B cell (primary cell): Measurements from ENCODE around the gene ZNF346. TPM values are rescaled to one million over a fixed set of nuclear protein-coding genes. Genes with fewer than 3 reads are reported as not detected.

Experiments used
- ATAC-seq: fragments of 200-7000 bp; cut with Tn5 transposase; one replicate; pipeline ENCODE4 v1.10.0; 2021; ENCODE audit warnings: low read depth, mild to moderate bottlenecking, moderate number of reproducible peaks, moderate library complexity
- CTCF ChIA-PET: fragments of 350-600 bp; sonication (Branson Sonifier 250); formaldehyde crosslinking; loops from one replicate; lab custom pipeline; 2021; ENCODE audit warnings: antibody characterized with exemption, inconsistent platforms; lab: Charles Lee
- POLR2A ChIA-PET: fragments of 350-600 bp; sonication (Branson Sonifier 250); formaldehyde crosslinking; loops from one replicate; lab custom pipeline; 2021; ENCODE audit warnings: antibody characterized with exemption; lab: Charles Lee
- DNase-seq: peaks from one replicate; pipeline ENCODE4 v3.0.0; 2013
- H2AFZ ChIP-seq: 2 replicates; pipeline ENCODE4 v1.6.1; 2012; ENCODE audit warnings: mild to moderate bottlenecking, low read depth, low read length; ENCODE audit not compliant: insufficient read depth, poor library complexity, severe bottlenecking
- H3K27ac ChIP-seq, 2 donors: 1 replicate in 1 of 2; 2 replicates in 1 of 2; pipeline ENCODE4 v1.5.1; 2012 to 2013; ENCODE audit warnings: low read length in 2 of 2, mild to moderate bottlenecking in 2 of 2, moderate library complexity in 1 of 2
- H3K27me3 ChIP-seq, 4 experiments: fragments of 200-600 bp in 1 of 4; sonication (generic) in 1 of 4; replicated peaks in 1 of 4; 1 replicate in 2 of 4; 2 replicates in 2 of 4; pipeline versions ENCODE4 v1.6.1 to v1.7.0; 2013 to 2016; ENCODE audit warnings: low read length in 3 of 4, mild to moderate bottlenecking in 2 of 4, mixed read lengths in 1 of 4, moderate library complexity in 1 of 4; ENCODE audit not compliant: insufficient read depth in 4 of 4, control insufficient read depth in 3 of 4; ENCODE audit errors: control extremely low read depth in 1 of 4
- H3K36me3 ChIP-seq, 2 experiments: replicated peaks in 1 of 2; 1 replicate in 1 of 2; 2 replicates in 1 of 2; pipeline versions ENCODE4 v1.6.1 to v1.7.1; 2013; ENCODE audit warnings: low read length in 1 of 2; ENCODE audit not compliant: insufficient read depth in 2 of 2, control insufficient read depth in 1 of 2; ENCODE audit errors: control extremely low read depth in 1 of 2, extremely low read depth in 1 of 2
- H3K4me1 ChIP-seq, 2 donors: fragments of 200-600 bp in 1 of 2; sonication (generic) in 1 of 2; 1 replicate in 1 of 2; 2 replicates in 1 of 2; pipeline versions ENCODE4 v1.5.1 to v1.6.1; 2013 to 2017; ENCODE audit warnings: low read length in 2 of 2; ENCODE audit not compliant: control insufficient read depth in 2 of 2, insufficient read depth in 2 of 2
- H3K4me2 ChIP-seq: replicated peaks from 2 replicates; pipeline ENCODE3; 2012; ENCODE audit warnings: mild to moderate bottlenecking, low read depth, low read length; ENCODE audit not compliant: poor library complexity, severe bottlenecking
- H3K4me3 ChIP-seq, 5 experiments: fragments of 200-600 bp in 1 of 5; sonication (generic) in 1 of 5; 1 replicate in 3 of 5; 2 replicates in 2 of 5; pipeline versions ENCODE4 v1.5.1 to v1.7.0; 2011 to 2016; ENCODE audit warnings: low read length in 4 of 5, mild to moderate bottlenecking in 4 of 5, low read depth in 2 of 5, control low read depth in 1 of 5, moderate library complexity in 1 of 5; ENCODE audit not compliant: insufficient read depth in 1 of 5; ENCODE audit errors: control extremely low read depth in 1 of 5, extremely low read depth in 1 of 5
- H3K79me2 ChIP-seq: fragments of 200-600 bp; sonication (generic); one replicate; pipeline ENCODE4 v1.6.0; 2016; ENCODE audit warnings: low read length; ENCODE audit not compliant: control insufficient read depth, insufficient read depth
- H3K9ac ChIP-seq: fragments of 200-600 bp; sonication (generic); 2 replicates; pipeline ENCODE4 v1.6.1; 2017; ENCODE audit warnings: mild to moderate bottlenecking, low read length, moderate library complexity
- H3K9me3 ChIP-seq, 3 donors: one replicate each; pipeline versions ENCODE4 v1.6.1 to v1.7.1; 2013; ENCODE audit warnings: low read length in 2 of 3; ENCODE audit not compliant: control insufficient read depth in 2 of 3, insufficient read depth in 1 of 3; ENCODE audit errors: control extremely low read depth in 1 of 3
- H4K20me1 ChIP-seq: 2 replicates; pipeline ENCODE4 v1.6.0; 2012; ENCODE audit warnings: mild to moderate bottlenecking, low read length; ENCODE audit not compliant: insufficient read depth, control insufficient read depth, poor library complexity, severe bottlenecking
- H3K27ac Mint-ChIP-seq: one replicate; pipeline ENCODE4 v1.8.0; 2021; ENCODE audit warnings: mixed read lengths
- H3K27me3 Mint-ChIP-seq: one replicate; pipeline ENCODE4 v1.8.0; 2021; ENCODE audit warnings: mixed read lengths
- H3K4me1 Mint-ChIP-seq: one replicate; pipeline ENCODE4 v1.8.0; 2021; ENCODE audit warnings: mixed read lengths
- H3K4me3 Mint-ChIP-seq: one replicate; pipeline ENCODE4 v1.8.0; 2021; ENCODE audit warnings: mixed read lengths
- H3K9me3 Mint-ChIP-seq: one replicate; pipeline ENCODE4 v1.8.0; 2022; ENCODE audit warnings: mixed read lengths; ENCODE audit not compliant: insufficient read depth
- CTCF ChIP-seq: fragments of 200-600 bp; IDR thresholded peaks from one replicate; pipeline ENCODE4 v1.8.0; 2022; ENCODE audit warnings: antibody characterized with exemption, mild to moderate bottlenecking
- EZH2 ChIP-seq: IDR thresholded peaks from 2 replicates; pipeline ENCODE4 v1.6.1; 2012; ENCODE audit warnings: borderline replicate concordance, low read depth, mild to moderate bottlenecking, moderate library complexity, low read length; ENCODE audit not compliant: insufficient read depth, poor library complexity, severe bottlenecking
- WGBS: methylation state at CpG from one replicate; pipeline ENCODE4 v1.1.5; 2013; ENCODE audit warnings: missing lambda C conversion rate; ENCODE audit not compliant: insufficient coverage; 5-methylcytosine and 5-hydroxymethylcytosine counted together
- intact Hi-C: fragments of 100-400 bp; cut with micrococcal nuclease; formaldehyde crosslinking; loops from one replicate; pipeline ENCODE4 v1.10.0; 2022
- polyA plus RNA-seq: library from polyadenylated mRNA; depleted of rRNA; stranded (reverse); fragments of >200 nt; gene quantifications from 2 replicates; pipeline ENCODE4 v1.2.3, GENCODE V29; 2012
- total RNA-seq, 2 donors: library from RNA; stranded (reverse); fragments of 120-200 nt in 1 of 2; gene quantifications; 1 replicate in 1 of 2; 2 replicates in 1 of 2; pipeline versions ENCODE4 v1.2.3 to v1.2.4, GENCODE V29; 2013 to 2022

The ZNF346 gene
- total and polyA plus RNA-seq, 2 donors (not counting 1 experiment from before 2014, with no cell fraction given): 20.2 to 38.4 TPM

DNA sequence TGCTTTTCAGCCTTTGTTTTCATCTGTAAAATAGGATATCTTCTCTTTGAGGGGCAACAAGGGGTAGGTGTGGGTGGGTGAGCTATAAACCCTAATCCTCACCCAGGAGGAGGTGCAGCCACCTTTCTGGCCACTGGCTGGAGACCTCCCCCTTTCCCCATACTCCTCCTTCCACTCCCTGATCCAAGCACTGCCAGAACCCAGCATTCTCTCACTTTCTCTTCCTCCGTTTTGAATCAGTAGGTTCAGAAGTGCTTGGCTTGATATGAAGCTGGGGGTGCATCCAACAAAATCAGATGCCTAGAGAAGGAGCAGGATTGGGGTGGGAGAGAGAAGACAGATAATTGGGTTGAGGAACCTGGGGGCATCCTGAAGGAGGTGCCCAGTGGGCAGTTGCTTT, 104.3 kb downstream of the ZNF346 start:
- Histone ChIP-seq H2AFZ (no peak overlapping the region), H3K9ac (no peak overlapping the region), H3K27ac (no peak overlapping the region), H3K4me2 (no peak overlapping the region), H3K9me3 (no peaks in the 10 kb centered on the region), H4K20me1 (no peaks in the 10 kb centered on the region), H3K27me3 (no peaks in the 10 kb centered on the region), H3K4me3 (no peak overlapping the region), H3K4me1 (peaks cover 13 to 30% of the 10 kb centered on the region in 2 donors), H3K36me3 (no peaks in the 10 kb centered on the region), H3K79me2 (no peaks in the 10 kb centered on the region)
- intact Hi-C loops: no loop called here
- no peak for DNase-seq
- Mint-ChIP-seq H3K27ac (no peak overlapping the region), H3K4me3 (no peak overlapping the region), H3K4me1 (peaks cover 42% of the 10 kb centered on the region), H3K27me3 (no peaks in the 10 kb centered on the region), H3K9me3 (no peaks in the 10 kb centered on the region)
- ChIA-PET POLR2A (interaction anchor here (0.7 kb wide), 1 partner anchor 160 kb away, joined by 5 read pairs; no protein-coding TSS in a partner anchor), CTCF (interaction anchor here (0.6 to 9.5 kb wide), 2 partner anchors 14 to 67 kb away, joined by 3 to 89 read pairs; no protein-coding TSS in a partner anchor)
- TF ChIP-seq CTCF (no peak), EZH2 (no peak)
- ATAC-seq: no peak
- WGBS: no CpG with 5 or more reads among the region's 1 CpG

GRCh38 chr5:177128551-177128981, 106.1 kb downstream of the ZNF346 start:
- no peaks in the 10 kb centered on the region for H4K20me1 ChIP-seq
- H2AFZ ChIP-seq: no peak overlapping the region
- H3K27me3 Mint-ChIP-seq: no peaks in the 10 kb centered on the region
- CTCF ChIA-PET: interaction anchor here (9.5 kb wide), 1 partner anchor 15 kb away, joined by 89 read pairs; no protein-coding TSS in a partner anchor
- no peak overlapping the region for H3K27ac ChIP-seq
- H3K4me1 ChIP-seq: peaks cover 13 to 35% of the 10 kb centered on the region in 2 donors
- no peaks in the 10 kb centered on the region for H3K79me2 ChIP-seq
- H3K9ac ChIP-seq: no peak overlapping the region
- POLR2A ChIA-PET: no interaction called here
- TF ChIP-seq EZH2 (no peak), CTCF (no peak)
- no peak overlapping the region for H3K4me3 ChIP-seq
- peaks cover 39% of the 10 kb centered on the region for H3K4me1 Mint-ChIP-seq
- H3K27me3 ChIP-seq: no peaks in the 10 kb centered on the region
- H3K4me2 ChIP-seq: no peak overlapping the region
- H3K9me3 Mint-ChIP-seq: no peaks in the 10 kb centered on the region
- no peak for ATAC-seq
- H3K36me3 ChIP-seq: no peaks in the 10 kb centered on the region
- H3K9me3 ChIP-seq: peaks cover 0 to 2% (median 0%) of the 10 kb centered on the region in 3 donors
- no peak overlapping the region for H3K4me3 Mint-ChIP-seq
- H3K27ac Mint-ChIP-seq: no peak overlapping the region
- intact Hi-C loops: no loop called here
- DNase-seq: no peak
- 62% methylated on average over 4 of the region's 4 CpGs for WGBS
